ENCODE data around the gene IL23A.

GRCh38 chr12:56311003-56311402 lies 27.7 kb upstream of the IL23A start:
- TF ChIP-seq POLR2A (IDR thresholded peaks at IDR 0.05) = no peak
- TF ChIP-seq, protein P1, sequence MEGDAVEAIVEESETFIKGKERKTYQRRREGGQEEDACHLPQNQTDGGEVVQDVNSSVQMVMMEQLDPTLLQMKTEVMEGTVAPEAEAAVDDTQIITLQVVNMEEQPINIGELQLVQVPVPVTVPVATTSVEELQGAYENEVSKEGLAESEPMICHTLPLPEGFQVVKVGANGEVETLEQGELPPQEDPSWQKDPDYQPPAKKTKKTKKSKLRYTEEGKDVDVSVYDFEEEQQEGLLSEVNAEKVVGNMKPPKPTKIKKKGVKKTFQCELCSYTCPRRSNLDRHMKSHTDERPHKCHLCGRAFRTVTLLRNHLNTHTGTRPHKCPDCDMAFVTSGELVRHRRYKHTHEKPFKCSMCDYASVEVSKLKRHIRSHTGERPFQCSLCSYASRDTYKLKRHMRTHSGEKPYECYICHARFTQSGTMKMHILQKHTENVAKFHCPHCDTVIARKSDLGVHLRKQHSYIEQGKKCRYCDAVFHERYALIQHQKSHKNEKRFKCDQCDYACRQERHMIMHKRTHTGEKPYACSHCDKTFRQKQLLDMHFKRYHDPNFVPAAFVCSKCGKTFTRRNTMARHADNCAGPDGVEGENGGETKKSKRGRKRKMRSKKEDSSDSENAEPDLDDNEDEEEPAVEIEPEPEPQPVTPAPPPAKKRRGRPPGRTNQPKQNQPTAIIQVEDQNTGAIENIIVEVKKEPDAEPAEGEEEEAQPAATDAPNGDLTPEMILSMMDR (IDR thresholded peaks at IDR 0.05) = no peak
- TF ChIP-seq EP300 (IDR thresholded peaks at IDR 0.05) = no peak

Data from tibial nerve (tissue), 4 donors.